WTC11 (cell line): ENCODE data around the gene SYT17.

Experiments used
- ATF6 ChIP-seq: sonication (generic); formaldehyde crosslinking; IDR thresholded peaks from 2 replicates; pipeline ENCODE4 v1.8.1; 2023; ENCODE audit warnings: mild to moderate bottlenecking, missing genetic modification reagents
- CTCF ChIP-seq: fragments of 200-600 bp; IDR thresholded peaks from 2 replicates; pipeline ENCODE4 v1.8.0; 2022; ENCODE audit warnings: antibody characterized with exemption
- E2F1 ChIP-seq: sonication (generic); formaldehyde crosslinking; IDR thresholded peaks from 2 replicates; pipeline ENCODE4 v1.8.0; 2022; ENCODE audit warnings: mild to moderate bottlenecking, missing genetic modification reagents
- NFE2L1 ChIP-seq: sonication (generic); formaldehyde crosslinking; IDR thresholded peaks from 2 replicates; pipeline ENCODE4 v1.8.1; 2023; ENCODE audit warnings: missing genetic modification reagents
- ZNF138 ChIP-seq: sonication (generic); formaldehyde crosslinking; conservative IDR thresholded peaks from 2 replicates; pipeline ENCODE4 v1.8.1; 2022; ENCODE audit warnings: mild to moderate bottlenecking, moderate library complexity, missing genetic modification reagents
- ZNF263 ChIP-seq: sonication (generic); formaldehyde crosslinking; IDR thresholded peaks from 2 replicates; pipeline ENCODE4 v1.8.1; 2022; ENCODE audit warnings: low read depth, mild to moderate bottlenecking, moderate library complexity, missing genetic modification reagents
- ZSCAN18 ChIP-seq: fragments of 250-450 bp; sonication (Bioruptor Pico); IDR thresholded peaks from 2 replicates; pipeline ENCODE4 v2.1.2; 2022; ENCODE audit warnings: mild to moderate bottlenecking, moderate library complexity
- TF ChIP-seq, protein P1 (sequence below): sonication (generic); formaldehyde crosslinking; IDR thresholded peaks from 2 replicates; pipeline ENCODE4 v1.8.0; 2022; ENCODE audit warnings: mild to moderate bottlenecking, missing genetic modification reagents
- TF ChIP-seq, protein P2 (sequence below): sonication (generic); formaldehyde crosslinking; IDR thresholded peaks from 2 replicates; pipeline ENCODE4 v1.8.1; 2022; ENCODE audit warnings: low read depth, missing genetic modification reagents, borderline replicate concordance
- TF ChIP-seq, protein P3 (sequence below): sonication (generic); formaldehyde crosslinking; IDR thresholded peaks from 2 replicates; pipeline ENCODE4 v1.8.0; 2022; ENCODE audit warnings: missing genetic modification reagents

DNA sequence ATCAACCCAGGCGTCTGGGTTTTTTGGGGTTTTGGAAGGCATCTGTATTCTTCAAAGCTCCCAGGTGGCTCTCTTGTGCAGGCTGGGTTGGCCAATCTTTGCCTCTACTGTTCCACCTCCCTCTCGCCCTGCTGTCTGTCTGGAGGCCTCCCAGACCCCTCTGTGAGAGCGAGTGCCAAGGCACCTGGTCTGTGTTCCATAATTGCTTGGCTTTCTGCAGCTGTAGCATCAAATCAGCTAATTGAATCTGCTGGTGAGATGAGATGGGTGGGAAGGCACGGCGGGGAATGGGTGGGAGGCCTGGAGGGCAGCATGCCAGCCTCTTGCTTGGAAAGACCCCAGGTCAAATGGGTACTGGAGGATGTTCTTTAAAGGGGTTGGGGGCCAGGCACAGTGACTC, 64.9 kb downstream of the SYT17 start:
- TF ChIP-seq ZNF263 (CRISPR knock-in tag) (no peak), ZSCAN18 (no peak), CTCF (no peak), ATF6 (CRISPR knock-in tag) (no peak), ZNF138 (CRISPR knock-in tag) (no peak), E2F1 (no peak), NFE2L1 (no peak)
- TF ChIP-seq, protein P1, sequence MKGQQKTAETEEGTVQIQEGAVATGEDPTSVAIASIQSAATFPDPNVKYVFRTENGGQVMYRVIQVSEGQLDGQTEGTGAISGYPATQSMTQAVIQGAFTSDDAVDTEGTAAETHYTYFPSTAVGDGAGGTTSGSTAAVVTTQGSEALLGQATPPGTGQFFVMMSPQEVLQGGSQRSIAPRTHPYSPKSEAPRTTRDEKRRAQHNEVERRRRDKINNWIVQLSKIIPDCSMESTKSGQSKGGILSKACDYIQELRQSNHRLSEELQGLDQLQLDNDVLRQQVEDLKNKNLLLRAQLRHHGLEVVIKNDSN (CRISPR knock-in tag): no peak
- TF ChIP-seq, protein P2, sequence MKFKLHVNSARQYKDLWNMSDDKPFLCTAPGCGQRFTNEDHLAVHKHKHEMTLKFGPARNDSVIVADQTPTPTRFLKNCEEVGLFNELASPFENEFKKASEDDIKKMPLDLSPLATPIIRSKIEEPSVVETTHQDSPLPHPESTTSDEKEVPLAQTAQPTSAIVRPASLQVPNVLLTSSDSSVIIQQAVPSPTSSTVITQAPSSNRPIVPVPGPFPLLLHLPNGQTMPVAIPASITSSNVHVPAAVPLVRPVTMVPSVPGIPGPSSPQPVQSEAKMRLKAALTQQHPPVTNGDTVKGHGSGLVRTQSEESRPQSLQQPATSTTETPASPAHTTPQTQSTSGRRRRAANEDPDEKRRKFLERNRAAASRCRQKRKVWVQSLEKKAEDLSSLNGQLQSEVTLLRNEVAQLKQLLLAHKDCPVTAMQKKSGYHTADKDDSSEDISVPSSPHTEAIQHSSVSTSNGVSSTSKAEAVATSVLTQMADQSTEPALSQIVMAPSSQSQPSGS (CRISPR knock-in tag): no peak
- TF ChIP-seq, protein P3, sequence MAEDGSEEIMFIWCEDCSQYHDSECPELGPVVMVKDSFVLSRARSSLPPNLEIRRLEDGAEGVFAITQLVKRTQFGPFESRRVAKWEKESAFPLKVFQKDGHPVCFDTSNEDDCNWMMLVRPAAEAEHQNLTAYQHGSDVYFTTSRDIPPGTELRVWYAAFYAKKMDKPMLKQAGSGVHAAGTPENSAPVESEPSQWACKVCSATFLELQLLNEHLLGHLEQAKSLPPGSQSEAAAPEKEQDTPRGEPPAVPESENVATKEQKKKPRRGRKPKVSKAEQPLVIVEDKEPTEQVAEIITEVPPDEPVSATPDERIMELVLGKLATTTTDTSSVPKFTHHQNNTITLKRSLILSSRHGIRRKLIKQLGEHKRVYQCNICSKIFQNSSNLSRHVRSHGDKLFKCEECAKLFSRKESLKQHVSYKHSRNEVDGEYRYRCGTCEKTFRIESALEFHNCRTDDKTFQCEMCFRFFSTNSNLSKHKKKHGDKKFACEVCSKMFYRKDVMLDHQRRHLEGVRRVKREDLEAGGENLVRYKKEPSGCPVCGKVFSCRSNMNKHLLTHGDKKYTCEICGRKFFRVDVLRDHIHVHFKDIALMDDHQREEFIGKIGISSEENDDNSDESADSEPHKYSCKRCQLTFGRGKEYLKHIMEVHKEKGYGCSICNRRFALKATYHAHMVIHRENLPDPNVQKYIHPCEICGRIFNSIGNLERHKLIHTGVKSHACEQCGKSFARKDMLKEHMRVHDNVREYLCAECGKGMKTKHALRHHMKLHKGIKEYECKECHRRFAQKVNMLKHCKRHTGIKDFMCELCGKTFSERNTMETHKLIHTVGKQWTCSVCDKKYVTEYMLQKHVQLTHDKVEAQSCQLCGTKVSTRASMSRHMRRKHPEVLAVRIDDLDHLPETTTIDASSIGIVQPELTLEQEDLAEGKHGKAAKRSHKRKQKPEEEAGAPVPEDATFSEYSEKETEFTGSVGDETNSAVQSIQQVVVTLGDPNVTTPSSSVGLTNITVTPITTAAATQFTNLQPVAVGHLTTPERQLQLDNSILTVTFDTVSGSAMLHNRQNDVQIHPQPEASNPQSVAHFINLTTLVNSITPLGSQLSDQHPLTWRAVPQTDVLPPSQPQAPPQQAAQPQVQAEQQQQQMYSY (CRISPR knock-in tag): no peak
